GM10248 (cell line): ENCODE measurements around the gene QSOX1.

Experiments
- CTCF ChIA-PET: fragments of 300-600 bp; sonication (Branson Sonifier 250); formaldehyde crosslinking; extraction: SDS; loops from one replicate; lab custom pipeline; 2021; ENCODE audit warnings: antibody characterized with exemption; lab: Yijun Ruan, JAX
- POLR2A ChIA-PET: fragments of 350-650 bp; sonication (Branson Sonifier 250); formaldehyde crosslinking; extraction: SDS; loops from one replicate; lab custom pipeline; 2020; ENCODE audit warnings: antibody characterized with exemption; lab: Yijun Ruan, JAX
- DNase-seq: peaks from one replicate; pipeline ENCODE4 v3.0.0; 2012; ENCODE audit errors: extremely low spot score
- CTCF ChIP-seq: IDR thresholded peaks from 2 replicates; pipeline ENCODE4 v1.5.1; 2012; ENCODE audit warnings: mild to moderate bottlenecking, low read depth; ENCODE audit errors: extremely low read depth, missing control alignments, control extremely low read depth

The QSOX1 gene

GRCh38 chr1:180230791-180231505 is 76.3 kb downstream of the QSOX1 start:
- ChIA-PET CTCF (interaction anchor here (1.7 kb wide), 1 partner anchor 22 kb away, joined by 8 read pairs; no protein-coding TSS in a partner anchor), POLR2A (no interaction called here)
- no peak for TF ChIP-seq CTCF
- DNase-seq = no peak

GRCh38 chr1:180231506-180231921 is 76.8 kb downstream of the QSOX1 start:
- POLR2A ChIA-PET = no interaction called here
- peak; percentile 42 for DNase-seq
- CTCF ChIA-PET = interaction anchor here (1.3 to 1.7 kb wide), 3 partner anchors 8 to 42 kb away, joined by 3 to 8 read pairs (median 4); no protein-coding TSS in a partner anchor
- no peak for TF ChIP-seq CTCF

DNA sequence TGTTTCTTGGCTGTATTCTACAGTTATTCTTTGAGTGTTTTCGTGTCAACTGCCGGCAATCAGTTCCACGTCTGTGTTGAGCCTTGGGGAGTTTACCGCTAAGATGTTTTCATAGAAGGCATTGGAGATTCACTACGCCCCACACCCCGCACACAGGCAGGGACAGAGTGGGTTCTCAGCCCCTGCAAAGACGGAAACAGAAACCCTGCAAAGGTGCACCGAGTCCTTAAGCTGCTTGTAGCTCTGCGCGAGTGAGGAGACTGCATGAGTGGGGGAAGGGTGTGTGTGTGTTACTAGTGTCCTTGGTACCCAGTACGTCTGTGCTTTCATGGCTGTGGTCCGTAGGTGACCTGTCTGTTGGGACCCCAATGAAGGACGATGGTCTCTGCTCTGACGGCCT is 77.3 kb downstream of the QSOX1 start:
- DNase-seq = no peak
- ChIA-PET CTCF (interaction anchor here (1.2 to 1.7 kb wide), 5 partner anchors 8 to 251 kb away, joined by 3 to 8 read pairs (median 4); no protein-coding TSS in a partner anchor), POLR2A (no interaction called here)
- TF ChIP-seq CTCF = no peak

DNA sequence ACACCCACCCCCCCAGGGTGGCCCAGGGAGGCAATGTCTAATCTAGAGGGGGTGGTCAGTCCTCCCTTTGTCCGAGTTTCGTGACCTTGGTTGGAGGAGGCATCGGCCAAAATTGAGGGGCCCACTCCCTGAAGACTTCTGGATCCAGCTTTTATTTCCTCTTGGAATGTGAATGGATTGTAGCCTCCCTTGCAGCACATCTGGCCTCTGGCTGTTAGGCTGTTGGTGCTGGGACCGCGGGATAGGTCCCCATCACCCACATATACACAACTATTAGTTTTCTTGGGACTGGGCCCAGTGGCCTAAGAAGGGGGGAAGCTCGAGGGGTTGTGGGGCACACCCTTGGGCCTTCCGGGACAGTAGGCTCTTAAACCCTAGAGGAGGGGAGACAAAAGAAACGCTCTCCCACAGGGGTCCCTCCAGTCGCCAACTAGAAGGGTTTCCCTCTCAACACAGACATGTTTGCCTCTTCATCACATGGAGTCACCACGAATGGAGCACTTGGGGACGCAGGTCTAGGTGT is 77.9 kb downstream of the QSOX1 start:
- ChIA-PET POLR2A (no interaction called here), CTCF (interaction anchor here (0.9 to 1.7 kb wide), 7 partner anchors 9 to 250 kb away, joined by 3 to 8 read pairs (median 4); no protein-coding TSS in a partner anchor)
- no peak for TF ChIP-seq CTCF
- no peak for DNase-seq

DNA sequence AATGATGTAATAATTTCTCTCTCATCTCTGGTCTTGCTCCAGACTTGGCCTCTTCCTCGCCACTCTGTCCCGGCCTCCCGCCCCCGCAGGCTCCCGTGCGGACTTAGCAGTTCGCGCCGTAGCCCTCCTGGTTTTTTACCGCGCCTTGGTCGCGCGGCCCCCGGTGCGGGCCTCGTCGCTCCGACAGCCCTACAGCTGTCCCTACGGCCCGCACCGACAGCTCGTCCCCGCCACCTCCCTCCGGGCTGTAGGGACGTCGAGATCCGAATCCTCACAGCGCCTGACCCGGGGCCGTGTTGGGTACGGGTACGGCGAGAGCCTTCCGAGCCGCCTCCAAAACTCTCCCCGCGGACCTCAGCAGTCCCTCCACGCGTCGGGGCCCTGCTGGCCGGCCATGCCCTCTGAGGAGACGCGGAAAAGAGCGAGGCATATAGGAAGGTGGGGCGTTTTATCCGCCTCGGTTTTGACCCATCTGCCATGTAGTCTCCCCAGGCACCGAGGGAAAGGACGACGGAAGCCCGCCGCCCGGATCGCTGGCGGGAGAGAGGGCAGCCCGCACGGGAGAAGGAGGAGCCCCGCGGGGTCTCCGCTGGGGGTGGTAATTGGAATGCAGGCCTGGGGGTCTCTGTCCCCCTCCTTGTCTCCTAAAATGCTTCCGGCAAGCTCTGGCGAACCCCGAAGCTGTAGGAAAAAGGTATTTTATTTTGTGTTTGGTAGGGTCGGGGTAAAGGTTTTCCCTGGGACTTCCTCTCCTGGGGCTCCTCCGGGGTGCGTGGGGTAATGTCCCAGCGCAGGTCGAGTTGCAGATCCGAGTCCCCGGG is 78.7 kb downstream of the QSOX1 start:
- CTCF ChIA-PET = interaction anchor here (0.9 to 1.8 kb wide), 7 partner anchors 10 to 249 kb away, joined by 3 to 5 read pairs (median 4); no protein-coding TSS in a partner anchor
- POLR2A ChIA-PET = no interaction called here
- TF ChIP-seq CTCF = no peak
- no peak for DNase-seq
